T-helper 1 cell treated with Interleukin-12 subunit alpha and Interleukin-12 subunit beta and Interleukin-4 antibody, amounts not matched to agents 30 μg/mL and 1 μg/mL, for 36 hours (primary cell): ENCODE measurements around the gene GRIK5.
"Not testable (repeated sequence)": the region's sequence is repeated elsewhere in the genome, so short reads cannot be mapped to it uniquely, and the experiment has no call there.

ENCODE experiments used
- H3K27ac Mint-ChIP-seq: one replicate; pipeline ENCODE4 v1.8.0; 2021; ENCODE audit warnings: mild to moderate bottlenecking, mixed read lengths
- H3K27me3 Mint-ChIP-seq: one replicate; pipeline ENCODE4 v1.8.0; 2021; ENCODE audit warnings: low read depth, mixed read lengths
- H3K36me3 Mint-ChIP-seq: one replicate; pipeline ENCODE4 v1.8.0; 2021; ENCODE audit warnings: low read depth, mixed read lengths
- H3K4me1 Mint-ChIP-seq: one replicate; pipeline ENCODE4 v1.8.0; 2021; ENCODE audit warnings: low read depth, mixed read lengths
- H3K4me3 Mint-ChIP-seq: one replicate; pipeline ENCODE4 v1.8.0; 2021; ENCODE audit warnings: mild to moderate bottlenecking, moderate library complexity, mixed read lengths
- H3K9me3 Mint-ChIP-seq: one replicate; pipeline ENCODE4 v1.8.0; 2021; ENCODE audit warnings: mixed read lengths

The GRIK5 gene

GRCh38 chr19:42054205-42054604 is 15.8 kb downstream of the GRIK5 start:
- Mint-ChIP-seq H3K9me3 (no peaks in the 10 kb centered on the region), H3K27me3 (no peaks in the 10 kb centered on the region), H3K4me1 (peaks cover 12% of the 10 kb centered on the region), H3K27ac (no peak overlapping the region), H3K4me3 (no peak overlapping the region), H3K36me3 (no peaks in the 10 kb centered on the region)

GRCh38 chr19:42053037-42053935 is 16.7 kb downstream of the GRIK5 start:
- Mint-ChIP-seq H3K27me3 (no peaks in the 10 kb centered on the region), H3K36me3 (no peaks in the 10 kb centered on the region), H3K4me3 (no peak overlapping the region), H3K4me1 (peaks cover 16% of the 10 kb centered on the region), H3K27ac (no peak overlapping the region), H3K9me3 (no peaks in the 10 kb centered on the region)

- Mint-ChIP-seq H3K36me3 (no peaks in the 10 kb centered on the region), H3K27me3 (peaks cover 2% of the 10 kb centered on the region), H3K4me3 (no peak overlapping the region), H3K4me1 (peaks cover 16% of the 10 kb centered on the region), H3K9me3 (no peaks in the 10 kb centered on the region), H3K27ac (no peak overlapping the region)
Observed at GRCh38 chr19:42052241-42052863, 17.7 kb downstream of the GRIK5 start.

- Mint-ChIP-seq H3K9me3 (no peaks in the 10 kb centered on the region), H3K27ac (peak overlapping the region; percentile 63), H3K27me3 (peaks cover 5% of the 10 kb centered on the region), H3K4me1 (peaks cover 16% of the 10 kb centered on the region), H3K36me3 (no peaks in the 10 kb centered on the region), H3K4me3 (no peak overlapping the region)
Observed at GRCh38 chr19:42051166-42052115, 18.6 kb downstream of the GRIK5 start.

GRCh38 chr19:42048992-42049391 is 21.0 kb downstream of the GRIK5 start:
- Mint-ChIP-seq H3K36me3 (no peaks in the 10 kb centered on the region), H3K27me3 (peaks cover 5% of the 10 kb centered on the region), H3K27ac (peak overlapping the region; percentile 8), H3K4me3 (peak overlapping the region; percentile 36), H3K4me1 (peaks cover 16% of the 10 kb centered on the region), H3K9me3 (no peaks in the 10 kb centered on the region)

GRCh38 chr19:42045575-42045974 is 24.4 kb downstream of the GRIK5 start:
- no peak overlapping the region for H3K4me3 Mint-ChIP-seq
- no peak overlapping the region for H3K27ac Mint-ChIP-seq
- H3K4me1 Mint-ChIP-seq, result peaks cover 7% of the 10 kb centered on the region
- no peaks in the 10 kb centered on the region for H3K36me3 Mint-ChIP-seq
- peaks cover 5% of the 10 kb centered on the region for H3K27me3 Mint-ChIP-seq
- no peaks in the 10 kb centered on the region for H3K9me3 Mint-ChIP-seq

- Mint-ChIP-seq H3K4me3 (no peak overlapping the region), H3K9me3 (no peaks in the 10 kb centered on the region), H3K27me3 (peaks cover 5% of the 10 kb centered on the region), H3K27ac (no peak overlapping the region), H3K36me3 (no peaks in the 10 kb centered on the region), H3K4me1 (no peaks in the 10 kb centered on the region)
Observed at GRCh38 chr19:42042455-42043170, 27.4 kb downstream of the GRIK5 start.

GRCh38 chr19:42040491-42040890 is 29.5 kb downstream of the GRIK5 start:
- not testable (repeated sequence) for H3K4me1 Mint-ChIP-seq

GRCh38 chr19:42040031-42040430 is 30.0 kb downstream of the GRIK5 start:
- Mint-ChIP-seq H3K4me3 (no peak overlapping the region), H3K36me3 (no peaks in the 10 kb centered on the region), H3K4me1 (peaks cover 1% of the 10 kb centered on the region), H3K27ac (no peak overlapping the region), H3K9me3 (no peaks in the 10 kb centered on the region), H3K27me3 (no peaks in the 10 kb centered on the region)

More at GRCh38 chr19:42040491-42040890, 29.5 kb downstream of the GRIK5 start:
- not testable (repeated sequence) for H3K36me3 Mint-ChIP-seq, H3K9me3 Mint-ChIP-seq, H3K4me3 Mint-ChIP-seq, H3K27me3 Mint-ChIP-seq, H3K27ac Mint-ChIP-seq

GRCh38 chr19:42038666-42039065 is 31.3 kb downstream of the GRIK5 start:
- H3K4me1 Mint-ChIP-seq, result peaks cover 5% of the 10 kb centered on the region
- no peak overlapping the region for H3K27ac Mint-ChIP-seq
- H3K4me3 Mint-ChIP-seq, result no peak overlapping the region
- H3K27me3 Mint-ChIP-seq, result no peaks in the 10 kb centered on the region
- H3K9me3 Mint-ChIP-seq, result no peaks in the 10 kb centered on the region
- H3K36me3 Mint-ChIP-seq, result no peaks in the 10 kb centered on the region

GRCh38 chr19:42037649-42038048 is 32.4 kb downstream of the GRIK5 start:
- Mint-ChIP-seq H3K4me1 (peaks cover 5% of the 10 kb centered on the region), H3K36me3 (no peaks in the 10 kb centered on the region), H3K27ac (no peak overlapping the region), H3K27me3 (no peaks in the 10 kb centered on the region), H3K4me3 (no peak overlapping the region), H3K9me3 (no peaks in the 10 kb centered on the region)

- H3K27ac Mint-ChIP-seq, H3K9me3 Mint-ChIP-seq, H3K4me1 Mint-ChIP-seq, H3K36me3 Mint-ChIP-seq, H3K4me3 Mint-ChIP-seq, H3K27me3 Mint-ChIP-seq: not testable (repeated sequence)
Observed at GRCh38 chr19:42034640-42035391, 35.2 kb downstream of the GRIK5 start.

GRCh38 chr19:42033413-42033812 is 36.6 kb downstream of the GRIK5 start:
- peaks cover 5% of the 10 kb centered on the region for H3K4me1 Mint-ChIP-seq
- no peaks in the 10 kb centered on the region for H3K9me3 Mint-ChIP-seq
- H3K27ac Mint-ChIP-seq, result no peak overlapping the region

More at GRCh38 chr19:42033413-42033812, 36.6 kb downstream of the GRIK5 start:
- no peaks in the 10 kb centered on the region for H3K36me3 Mint-ChIP-seq
- no peak overlapping the region for H3K4me3 Mint-ChIP-seq
- peaks cover 4% of the 10 kb centered on the region for H3K27me3 Mint-ChIP-seq
